Tibial nerve (tissue), 4 donors: ENCODE results near the gene KANSL3. TPM values are rescaled to one million over a fixed set of nuclear protein-coding genes. Genes with fewer than 3 reads are reported as not detected.

ENCODE experiments used
- DNase-seq, 2 donors: peaks; one replicate each; pipeline ENCODE4 v3.0.0-alpha.2; 2019; ENCODE audit warnings: low spot score in 2 of 2
- H3K27ac ChIP-seq, 4 donors: fragments of 200-600 bp; sonication (generic) in 3 of 4; one replicate each; pipeline ENCODE4 v1.5.1; 2017 to 2019; ENCODE audit warnings: mild to moderate bottlenecking in 1 of 4
- H3K27me3 ChIP-seq, 2 donors: fragments of 200-600 bp; sonication (generic) in 1 of 2; one replicate each; pipeline versions ENCODE4 v1.5.1 to v1.6.0; 2017 to 2019
- H3K36me3 ChIP-seq, 3 donors: fragments of 200-600 bp; sonication (generic); one replicate each; pipeline ENCODE4 v1.5.1; 2018 to 2019
- H3K4me1 ChIP-seq, 4 donors: fragments of 200-600 bp; sonication (generic) in 3 of 4; one replicate each; pipeline ENCODE4 v1.5.1; 2017 to 2019
- H3K4me3 ChIP-seq, 4 donors: fragments of 200-600 bp; sonication (generic) in 3 of 4; one replicate each; pipeline ENCODE4 v1.5.1; 2017 to 2019; ENCODE audit warnings: mild to moderate bottlenecking in 1 of 4, moderate library complexity in 1 of 4
- H3K9me3 ChIP-seq, 4 donors: fragments of 200-600 bp; sonication (generic) in 3 of 4; one replicate each; pipeline ENCODE4 v1.5.1; 2017 to 2019
- EP300 ChIP-seq, 2 donors: sonication (generic); formaldehyde crosslinking; IDR thresholded peaks; one replicate each; pipeline ENCODE4 v1.6.1; 2017; ENCODE audit warnings: antibody characterized with exemption in 2 of 2, mild to moderate bottlenecking in 1 of 2
- POLR2A ChIP-seq, 2 donors: fragments of 450-650 bp; IDR thresholded peaks; one replicate each; pipeline ENCODE4 v1.6.1; 2017; ENCODE audit warnings: antibody characterized with exemption in 2 of 2, mild to moderate bottlenecking in 2 of 2, moderate library complexity in 2 of 2
- WGBS, 2 donors: methylation state at CpG; one replicate each; pipeline ENCODE4 v1.1.5; 2018; 5-methylcytosine and 5-hydroxymethylcytosine counted together
- total RNA-seq, 4 donors: library from RNA; depleted of rRNA; stranded (reverse); fragments of >200 nt; gene quantifications; one replicate each; pipeline ENCODE4 v1.1.0, GENCODE V29; 2016
- TF ChIP-seq, protein P1 (sequence below), 5 experiments: fragments of 200-600 bp in 3 of 5; fragments of 450-650 bp in 2 of 5; sonication (generic) in 3 of 5; IDR thresholded peaks; one replicate each; pipeline ENCODE4 v1.5.1; 2016 to 2019; ENCODE audit warnings: antibody characterized with exemption in 5 of 5, mild to moderate bottlenecking in 3 of 5, moderate library complexity in 2 of 5

The KANSL3 gene
- total RNA-seq, 4 donors from 2014 or later = 55.7 to 87.0 (median 59.2) TPM

GRCh38 chr2:96577501-96577900 is 60.6 kb downstream of the KANSL3 start:
- TF ChIP-seq, protein P1, sequence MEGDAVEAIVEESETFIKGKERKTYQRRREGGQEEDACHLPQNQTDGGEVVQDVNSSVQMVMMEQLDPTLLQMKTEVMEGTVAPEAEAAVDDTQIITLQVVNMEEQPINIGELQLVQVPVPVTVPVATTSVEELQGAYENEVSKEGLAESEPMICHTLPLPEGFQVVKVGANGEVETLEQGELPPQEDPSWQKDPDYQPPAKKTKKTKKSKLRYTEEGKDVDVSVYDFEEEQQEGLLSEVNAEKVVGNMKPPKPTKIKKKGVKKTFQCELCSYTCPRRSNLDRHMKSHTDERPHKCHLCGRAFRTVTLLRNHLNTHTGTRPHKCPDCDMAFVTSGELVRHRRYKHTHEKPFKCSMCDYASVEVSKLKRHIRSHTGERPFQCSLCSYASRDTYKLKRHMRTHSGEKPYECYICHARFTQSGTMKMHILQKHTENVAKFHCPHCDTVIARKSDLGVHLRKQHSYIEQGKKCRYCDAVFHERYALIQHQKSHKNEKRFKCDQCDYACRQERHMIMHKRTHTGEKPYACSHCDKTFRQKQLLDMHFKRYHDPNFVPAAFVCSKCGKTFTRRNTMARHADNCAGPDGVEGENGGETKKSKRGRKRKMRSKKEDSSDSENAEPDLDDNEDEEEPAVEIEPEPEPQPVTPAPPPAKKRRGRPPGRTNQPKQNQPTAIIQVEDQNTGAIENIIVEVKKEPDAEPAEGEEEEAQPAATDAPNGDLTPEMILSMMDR (IDR thresholded peaks at IDR 0.05) = no peak
- TF ChIP-seq POLR2A (IDR thresholded peaks at IDR 0.05) (no peak), EP300 (IDR thresholded peaks at IDR 0.05) (no peak)
- peaks cover 0 to 12% (median 0%) of the 10 kb centered on the region in 3 donors for H3K36me3 ChIP-seq
- no peaks in the 10 kb centered on the region for H3K27me3 ChIP-seq
- DNase-seq = no peak
- WGBS, 2 donors = 71 to 88% methylated on average over 5 of the region's 5 CpGs
- no peak overlapping the region for H3K27ac ChIP-seq
- H3K9me3 ChIP-seq = no peaks in the 10 kb centered on the region
- H3K4me1 ChIP-seq = no peaks in the 10 kb centered on the region
- no peak overlapping the region for H3K4me3 ChIP-seq

GRCh38 chr2:96575785-96576456 is 62.2 kb downstream of the KANSL3 start:
- Histone ChIP-seq H3K27me3 (no peaks in the 10 kb centered on the region), H3K4me1 (no peaks in the 10 kb centered on the region), H3K4me3 (no peak overlapping the region), H3K36me3 (peaks cover 0 to 12% (median 0%) of the 10 kb centered on the region in 3 donors), H3K9me3 (no peaks in the 10 kb centered on the region), H3K27ac (no peak overlapping the region)
- no peak for TF ChIP-seq EP300 (IDR thresholded peaks at IDR 0.05)
- TF ChIP-seq, protein P1 (IDR thresholded peaks at IDR 0.05) = no peak
- TF ChIP-seq POLR2A (IDR thresholded peaks at IDR 0.05) = no peak
- no peak for DNase-seq
- 70 to 84% methylated on average over 1 of the region's 1 CpG for WGBS, 2 donors

- Histone ChIP-seq H3K27me3 (no peaks in the 10 kb centered on the region), H3K27ac (no peak overlapping the region), H3K36me3 (peaks cover 0 to 12% (median 0%) of the 10 kb centered on the region in 3 donors), H3K4me3 (no peak overlapping the region), H3K4me1 (no peaks in the 10 kb centered on the region), H3K9me3 (no peaks in the 10 kb centered on the region)
- WGBS, 2 donors = 93 to 95% methylated on average over 2 of the region's 2 CpGs
- DNase-seq = no peak
- TF ChIP-seq, protein P1 (IDR thresholded peaks at IDR 0.05) = no peak
- no peak for TF ChIP-seq POLR2A (IDR thresholded peaks at IDR 0.05)
- TF ChIP-seq EP300 (IDR thresholded peaks at IDR 0.05) = no peak
Observed at GRCh38 chr2:96574364-96574763, 63.7 kb downstream of the KANSL3 start.

DNA sequence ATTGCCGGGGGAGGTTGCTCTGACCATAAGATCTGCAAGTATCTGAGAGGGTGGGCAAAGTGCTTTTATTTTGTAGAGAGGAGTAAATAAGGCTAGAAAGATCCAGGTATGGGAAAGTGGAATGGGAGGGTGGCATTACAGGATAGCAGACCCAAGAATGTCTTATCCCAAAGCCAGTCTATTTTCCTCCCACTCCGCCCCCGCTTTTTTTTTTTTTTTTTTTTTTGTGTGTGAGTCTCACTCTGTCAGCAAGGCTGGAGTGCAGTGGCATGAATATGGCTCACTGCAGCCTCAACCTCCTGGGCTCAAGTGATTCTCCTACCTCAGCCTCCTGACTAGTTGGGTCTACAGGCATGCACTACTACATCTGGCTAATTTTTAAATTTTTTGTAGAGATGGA is 70.0 kb downstream of the KANSL3 start:
- WGBS, 2 donors = 85 to 93% methylated on average over 3 of the region's 3 CpGs
- no peak for DNase-seq
- H3K27ac ChIP-seq = no peak overlapping the region
- H3K9me3 ChIP-seq = no peaks in the 10 kb centered on the region
- H3K36me3 ChIP-seq = peaks cover 0 to 10% (median 0%) of the 10 kb centered on the region in 3 donors
- no peak overlapping the region for H3K4me3 ChIP-seq
- H3K4me1 ChIP-seq = no peaks in the 10 kb centered on the region
- H3K27me3 ChIP-seq = no peaks in the 10 kb centered on the region
- TF ChIP-seq, protein P1 (IDR thresholded peaks at IDR 0.05) = no peak
- TF ChIP-seq EP300 (IDR thresholded peaks at IDR 0.05) (no peak), POLR2A (IDR thresholded peaks at IDR 0.05) (no peak)

- TF ChIP-seq, protein P1 (IDR thresholded peaks at IDR 0.05) = no peak
- TF ChIP-seq POLR2A (IDR thresholded peaks at IDR 0.05) (no peak), EP300 (IDR thresholded peaks at IDR 0.05) (no peak)
- no peak for DNase-seq
- H3K4me3 ChIP-seq = no peak overlapping the region
- no peaks in the 10 kb centered on the region for H3K27me3 ChIP-seq
- peaks cover 0 to 8% (median 0%) of the 10 kb centered on the region in 3 donors for H3K36me3 ChIP-seq
- 63 to 64% methylated on average over 5 of the region's 5 CpGs for WGBS, 2 donors
- no peaks in the 10 kb centered on the region for H3K4me1 ChIP-seq
- H3K9me3 ChIP-seq = no peaks in the 10 kb centered on the region
- no peak overlapping the region for H3K27ac ChIP-seq
Observed at GRCh38 chr2:96565111-96565510, 73.0 kb downstream of the KANSL3 start.
